H1 (cell line): Measurements from ENCODE around the gene LRBA. TPM values are rescaled to one million over a fixed set of nuclear protein-coding genes. Genes with fewer than 3 reads are reported as not detected.

Experiments used
- CEBPB ChIP-seq: IDR thresholded peaks from 2 replicates; pipeline ENCODE4 v1.6.1; 2012; ENCODE audit warnings: low read depth, low read length
- GABPA ChIP-seq: IDR thresholded peaks from 2 replicates; pipeline ENCODE4 v1.6.1; 2011; ENCODE audit warnings: mild to moderate bottlenecking, low read length, moderate library complexity, borderline replicate concordance; ENCODE audit not compliant: insufficient read depth
- POU5F1 ChIP-seq: IDR thresholded peaks from 2 replicates; pipeline ENCODE4 v1.6.1; 2011; ENCODE audit warnings: low read depth, mild to moderate bottlenecking, low read length, moderate library complexity
- TEAD4 ChIP-seq: IDR thresholded peaks from 2 replicates; pipeline ENCODE4 v1.6.1; 2012; ENCODE audit warnings: low read depth, low read length, inconsistent platforms, mixed read lengths
- polyA plus RNA-seq, 7 experiments: library from polyadenylated mRNA; depleted of rRNA in 3 of 7; stranded (reverse) in 5 of 7; unstranded in 2 of 7; fragments of >200 nt in 5 of 7; fragments of 200-250 nt in 2 of 7; gene quantifications; 1 replicate in 5 of 7; 2 replicates in 1 of 7; 4 replicates in 1 of 7; pipeline versions ENCODE4 v1.2.1 to v1.2.3, GENCODE V29; 2011 to 2013; ENCODE audit warnings: missing spikeins in 2 of 7, mixed read lengths in 2 of 7
- total RNA-seq: library from RNA; stranded (reverse); fragmentation: NEBNext Ultra II Directional; extraction: Animal tissue kit (Norgen Biotek cat#: 25700); gene quantifications from 2 replicates; pipeline ENCODE4 v1.2.1, GENCODE V29; 2021

Gene LRBA
- total and polyA plus RNA-seq, 2 of the 8 experiments (the other 6 are each of a cell fraction or from before 2014, with no cell fraction given) = 54.6 to 83.2 TPM

DNA sequence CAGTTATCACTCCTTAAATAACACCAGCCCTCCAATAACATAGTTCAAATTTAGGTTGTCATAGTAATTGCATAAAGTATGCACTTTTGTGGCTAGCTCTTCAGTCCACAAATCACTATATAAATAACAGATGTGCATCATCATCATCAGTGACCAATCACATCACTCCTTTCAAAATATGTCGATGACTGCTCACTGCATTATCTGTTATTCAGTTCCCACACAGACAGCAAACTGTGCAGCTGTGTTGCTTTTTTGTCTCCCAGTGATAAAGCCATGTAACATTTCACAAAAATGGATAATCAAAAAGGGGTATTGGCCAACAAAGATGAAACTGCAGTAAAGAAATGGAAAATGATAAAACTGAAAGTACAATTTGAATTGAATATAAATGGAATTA is 731.4 kb downstream of the LRBA start (continued):
- no peak for TF ChIP-seq CEBPB
- TF ChIP-seq GABPA = no peak
- no peak for TF ChIP-seq POU5F1
- no peak for TF ChIP-seq TEAD4
